Cardiac fibroblast (primary cell): Measurements from ENCODE around the gene LAMP2.
A peak's percentile ranks its signal among the peaks of the same experiment; 100 is the strongest.
"Not testable (repeated sequence)": the region's sequence is repeated elsewhere in the genome, so short reads cannot be mapped to it uniquely, and the experiment has no call there.

Experiments
- DNase-seq, 2 donors: peaks; one replicate each; pipeline versions ENCODE4 v3.0.0 to v3.0.0-alpha.2; 2010; ENCODE audit warnings: low read depth in 2 of 2
- H3K4me3 ChIP-seq, 2 donors: replicated peaks in 1 of 2; 1 replicate in 1 of 2; 2 replicates in 1 of 2; pipeline ENCODE4 v1.5.1; 2011; ENCODE audit warnings: low read depth in 2 of 2, low read length in 2 of 2, mild to moderate bottlenecking in 2 of 2, moderate library complexity in 1 of 2
- CTCF ChIP-seq: IDR thresholded peaks from one replicate; pipeline ENCODE4 v1.5.1; 2011; ENCODE audit warnings: low read depth, mild to moderate bottlenecking, low read length, inconsistent platforms

Gene LAMP2

DNA sequence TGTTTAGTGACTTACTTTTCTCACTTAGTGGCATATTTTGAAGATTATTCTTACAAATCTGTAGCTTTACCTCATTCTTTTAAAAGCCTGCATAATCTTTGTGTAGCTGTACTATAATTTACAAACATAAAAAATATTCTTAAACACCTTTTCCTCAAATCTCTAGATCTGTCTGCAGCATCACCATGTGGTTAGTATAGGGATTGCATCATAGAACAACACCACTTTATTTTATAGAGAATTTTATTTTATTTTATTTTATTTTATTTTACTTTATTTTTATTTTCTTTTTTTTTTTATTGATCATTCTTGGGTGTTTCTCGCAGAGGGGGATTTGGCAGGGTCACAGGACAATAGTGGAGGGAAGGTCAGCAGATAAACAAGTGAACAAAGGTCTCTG, 6.4 kb upstream of the LAMP2 start:
- peak; percentile 49 to 57 for DNase-seq
- not testable (repeated sequence) for H3K4me3 ChIP-seq
- peak; percentile 49 for TF ChIP-seq CTCF

GRCh38 chrX:120474085-120474484, 5.0 kb upstream of the LAMP2 start:
- no peak for TF ChIP-seq CTCF
- H3K4me3 ChIP-seq, result no peak overlapping the region
- DNase-seq, result no peak

DNA sequence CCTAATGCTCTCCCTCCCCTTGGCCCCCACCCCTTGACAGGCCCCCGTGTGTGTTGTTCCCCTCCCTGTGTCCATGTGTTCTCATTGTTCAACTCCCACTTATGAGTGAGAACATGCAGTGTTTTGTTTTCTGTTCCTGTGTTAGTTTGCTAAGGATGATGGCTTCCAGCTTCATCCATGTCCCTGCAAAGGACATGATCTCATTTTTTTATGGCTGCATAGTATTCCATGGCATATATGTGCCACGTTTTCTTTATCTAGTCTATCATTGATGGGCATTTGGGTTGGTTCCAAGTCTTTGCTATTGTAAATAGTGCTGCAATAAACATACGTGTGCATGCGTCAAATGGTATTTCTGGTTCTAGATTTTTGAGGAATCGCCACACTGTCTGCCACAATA, 561 bp upstream of the LAMP2 start:
- H3K4me3 ChIP-seq, DNase-seq: not testable (repeated sequence)

DNA sequence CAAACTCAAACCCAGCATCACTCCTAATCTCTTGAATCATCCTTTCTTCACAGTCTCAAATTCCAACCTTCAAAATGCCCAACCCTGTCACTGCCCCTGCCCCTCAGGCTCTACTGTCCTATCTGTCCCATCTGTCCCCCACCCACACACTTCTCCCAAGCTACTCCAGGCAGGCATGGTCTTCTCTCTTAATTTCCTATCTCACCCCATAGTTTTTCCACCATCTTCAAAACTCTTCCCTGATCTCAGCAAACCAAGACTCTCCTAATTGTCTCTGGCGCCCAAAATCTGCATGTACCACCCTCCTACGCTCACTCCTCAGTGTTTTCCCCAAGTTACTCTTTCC, 644 bp downstream of the LAMP2 start:
- DNase-seq, result peak in 1 of 2 donors; percentile 0
- no peak for TF ChIP-seq CTCF
- peak overlapping the region; percentile 67 to 71 for H3K4me3 ChIP-seq

GRCh38 chrX:120468071-120468470, 1.0 kb downstream of the LAMP2 start:
- no peak for DNase-seq
- no peak for TF ChIP-seq CTCF
- H3K4me3 ChIP-seq, result peak overlapping the region; percentile 67 to 71

DNA sequence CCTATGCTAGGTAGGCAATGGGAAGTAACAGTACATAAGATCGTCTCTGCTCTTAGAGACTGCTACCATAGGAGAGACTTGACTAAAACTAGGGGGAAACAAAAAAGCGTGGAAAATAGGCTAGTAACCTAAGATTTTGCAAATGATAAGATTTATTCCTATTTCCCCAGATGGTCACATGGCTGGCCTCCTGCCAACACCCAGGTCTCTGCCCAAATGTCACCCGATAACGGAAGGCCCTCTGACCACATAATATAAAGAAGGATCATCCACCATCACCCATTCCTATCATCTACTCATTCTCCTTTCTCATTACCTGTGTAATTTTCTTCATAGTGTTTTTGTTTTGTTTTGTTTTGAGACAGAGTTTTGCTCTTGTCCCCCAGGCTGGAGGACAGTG, 4.7 kb downstream of the LAMP2 start:
- TF ChIP-seq CTCF, result no peak
- no peak for DNase-seq
- H3K4me3 ChIP-seq, result no peak overlapping the region

- no peak overlapping the region for H3K4me3 ChIP-seq
- TF ChIP-seq CTCF, result no peak
- DNase-seq, result peak; percentile 72 to 82
Observed at GRCh38 chrX:120463241-120463640, 5.9 kb downstream of the LAMP2 start.
